HL-60 (cell line): ENCODE results near the gene JDP2.

Experiments used
- DNase-seq, 2 experiments: peaks; one replicate each; pipeline ENCODE4 v3.0.0-alpha.2; 2010 to 2020; ENCODE audit warnings: low read depth in 1 of 2, low spot score in 1 of 2
- H3K27ac ChIP-seq: fragments of 250-450 bp; sonication (Bioruptor Pico); replicated peaks from 2 replicates; pipeline ENCODE4 v1.5.1; 2020; ENCODE audit warnings: mild to moderate bottlenecking, moderate library complexity
- H3K27me3 ChIP-seq: fragments of 250-450 bp; sonication (Bioruptor Pico); 2 replicates; pipeline ENCODE4 v1.5.1; 2021; ENCODE audit warnings: mild to moderate bottlenecking, moderate library complexity; ENCODE audit not compliant: insufficient read depth, poor library complexity, severe bottlenecking
- H3K4me3 ChIP-seq: replicated peaks from 2 replicates; pipeline ENCODE4 v1.5.1; 2011; ENCODE audit warnings: mild to moderate bottlenecking, control low read depth, low read length; ENCODE audit not compliant: insufficient read depth
- GABPA ChIP-seq: IDR thresholded peaks from 2 replicates; pipeline ENCODE4 v1.6.1; 2012; ENCODE audit warnings: low read depth
- POLR2AphosphoS5 ChIP-seq: IDR thresholded peaks from 2 replicates; pipeline ENCODE4 v1.6.1; 2012; ENCODE audit warnings: low read depth
- SPI1 ChIP-seq: IDR thresholded peaks from 2 replicates; pipeline ENCODE4 v1.6.1; 2012; ENCODE audit warnings: low read depth, mild to moderate bottlenecking, borderline replicate concordance
- TF ChIP-seq, protein P1 (sequence below): IDR thresholded peaks from 2 replicates; pipeline ENCODE4 v1.6.1; 2012; ENCODE audit warnings: low read depth; ENCODE audit not compliant: insufficient replicate concordance
- TF ChIP-seq, protein P2 (sequence below): IDR thresholded peaks from one replicate; pipeline ENCODE4 v1.5.1; 2011; ENCODE audit warnings: low read length, control low read depth, inconsistent platforms; ENCODE audit not compliant: insufficient read depth

The JDP2 gene

DNA sequence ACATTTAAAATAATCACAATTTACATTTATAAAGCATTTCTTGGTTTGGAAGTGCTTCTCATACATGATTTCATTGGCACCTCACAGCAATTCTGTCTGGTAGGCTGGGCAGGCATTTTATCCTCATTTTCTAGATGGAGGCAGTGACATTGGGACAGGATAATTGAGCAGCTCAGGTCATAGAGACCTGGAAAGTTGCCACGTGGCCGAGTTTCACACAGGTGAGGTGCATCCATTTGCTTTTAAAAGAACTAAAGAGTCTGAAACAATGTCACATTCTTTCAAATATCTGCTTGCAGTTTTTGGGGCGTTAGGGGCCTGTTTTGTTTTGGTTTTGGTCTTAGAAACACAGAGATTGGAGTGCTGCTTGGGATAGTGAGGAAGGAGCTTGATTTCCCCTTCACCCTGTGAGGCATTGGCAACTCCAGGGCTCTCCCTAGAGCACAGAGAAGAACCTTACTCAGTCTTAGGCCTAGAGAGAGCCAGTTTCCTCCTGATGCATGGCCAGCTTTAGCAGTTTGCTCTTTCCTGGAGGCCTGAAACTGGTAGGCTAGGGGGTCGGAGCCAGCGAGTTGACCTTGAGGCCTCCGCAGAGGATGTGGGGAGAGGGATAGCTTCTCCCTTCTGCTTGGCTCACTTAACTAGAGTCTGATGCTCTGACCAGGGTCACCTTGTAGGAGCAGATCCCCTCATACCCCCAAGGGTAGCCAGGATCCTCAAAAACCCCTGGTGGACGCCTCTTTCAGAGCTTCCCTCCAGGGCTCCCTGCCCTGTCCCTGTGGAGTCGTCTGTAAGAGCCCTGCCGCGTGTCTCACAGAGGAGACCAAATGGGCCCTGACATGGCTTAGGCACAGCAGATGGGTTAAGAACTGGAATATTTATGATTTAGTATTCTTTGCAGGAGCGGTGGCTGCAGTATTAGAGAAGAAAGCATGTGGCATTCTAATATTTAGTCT, 34.9 kb upstream of the JDP2 start:
- H3K4me3 ChIP-seq, result no peak overlapping the region
- DNase-seq, result no peak
- no peaks in the 10 kb centered on the region for H3K27me3 ChIP-seq
- TF ChIP-seq, protein P1, sequence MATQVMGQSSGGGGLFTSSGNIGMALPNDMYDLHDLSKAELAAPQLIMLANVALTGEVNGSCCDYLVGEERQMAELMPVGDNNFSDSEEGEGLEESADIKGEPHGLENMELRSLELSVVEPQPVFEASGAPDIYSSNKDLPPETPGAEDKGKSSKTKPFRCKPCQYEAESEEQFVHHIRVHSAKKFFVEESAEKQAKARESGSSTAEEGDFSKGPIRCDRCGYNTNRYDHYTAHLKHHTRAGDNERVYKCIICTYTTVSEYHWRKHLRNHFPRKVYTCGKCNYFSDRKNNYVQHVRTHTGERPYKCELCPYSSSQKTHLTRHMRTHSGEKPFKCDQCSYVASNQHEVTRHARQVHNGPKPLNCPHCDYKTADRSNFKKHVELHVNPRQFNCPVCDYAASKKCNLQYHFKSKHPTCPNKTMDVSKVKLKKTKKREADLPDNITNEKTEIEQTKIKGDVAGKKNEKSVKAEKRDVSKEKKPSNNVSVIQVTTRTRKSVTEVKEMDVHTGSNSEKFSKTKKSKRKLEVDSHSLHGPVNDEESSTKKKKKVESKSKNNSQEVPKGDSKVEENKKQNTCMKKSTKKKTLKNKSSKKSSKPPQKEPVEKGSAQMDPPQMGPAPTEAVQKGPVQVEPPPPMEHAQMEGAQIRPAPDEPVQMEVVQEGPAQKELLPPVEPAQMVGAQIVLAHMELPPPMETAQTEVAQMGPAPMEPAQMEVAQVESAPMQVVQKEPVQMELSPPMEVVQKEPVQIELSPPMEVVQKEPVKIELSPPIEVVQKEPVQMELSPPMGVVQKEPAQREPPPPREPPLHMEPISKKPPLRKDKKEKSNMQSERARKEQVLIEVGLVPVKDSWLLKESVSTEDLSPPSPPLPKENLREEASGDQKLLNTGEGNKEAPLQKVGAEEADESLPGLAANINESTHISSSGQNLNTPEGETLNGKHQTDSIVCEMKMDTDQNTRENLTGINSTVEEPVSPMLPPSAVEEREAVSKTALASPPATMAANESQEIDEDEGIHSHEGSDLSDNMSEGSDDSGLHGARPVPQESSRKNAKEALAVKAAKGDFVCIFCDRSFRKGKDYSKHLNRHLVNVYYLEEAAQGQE, result no peak
- TF ChIP-seq POLR2AphosphoS5 (no peak), GABPA (no peak), SPI1 (no peak)
- TF ChIP-seq, protein P2, sequence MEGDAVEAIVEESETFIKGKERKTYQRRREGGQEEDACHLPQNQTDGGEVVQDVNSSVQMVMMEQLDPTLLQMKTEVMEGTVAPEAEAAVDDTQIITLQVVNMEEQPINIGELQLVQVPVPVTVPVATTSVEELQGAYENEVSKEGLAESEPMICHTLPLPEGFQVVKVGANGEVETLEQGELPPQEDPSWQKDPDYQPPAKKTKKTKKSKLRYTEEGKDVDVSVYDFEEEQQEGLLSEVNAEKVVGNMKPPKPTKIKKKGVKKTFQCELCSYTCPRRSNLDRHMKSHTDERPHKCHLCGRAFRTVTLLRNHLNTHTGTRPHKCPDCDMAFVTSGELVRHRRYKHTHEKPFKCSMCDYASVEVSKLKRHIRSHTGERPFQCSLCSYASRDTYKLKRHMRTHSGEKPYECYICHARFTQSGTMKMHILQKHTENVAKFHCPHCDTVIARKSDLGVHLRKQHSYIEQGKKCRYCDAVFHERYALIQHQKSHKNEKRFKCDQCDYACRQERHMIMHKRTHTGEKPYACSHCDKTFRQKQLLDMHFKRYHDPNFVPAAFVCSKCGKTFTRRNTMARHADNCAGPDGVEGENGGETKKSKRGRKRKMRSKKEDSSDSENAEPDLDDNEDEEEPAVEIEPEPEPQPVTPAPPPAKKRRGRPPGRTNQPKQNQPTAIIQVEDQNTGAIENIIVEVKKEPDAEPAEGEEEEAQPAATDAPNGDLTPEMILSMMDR, result no peak
- no peak overlapping the region for H3K27ac ChIP-seq

DNA sequence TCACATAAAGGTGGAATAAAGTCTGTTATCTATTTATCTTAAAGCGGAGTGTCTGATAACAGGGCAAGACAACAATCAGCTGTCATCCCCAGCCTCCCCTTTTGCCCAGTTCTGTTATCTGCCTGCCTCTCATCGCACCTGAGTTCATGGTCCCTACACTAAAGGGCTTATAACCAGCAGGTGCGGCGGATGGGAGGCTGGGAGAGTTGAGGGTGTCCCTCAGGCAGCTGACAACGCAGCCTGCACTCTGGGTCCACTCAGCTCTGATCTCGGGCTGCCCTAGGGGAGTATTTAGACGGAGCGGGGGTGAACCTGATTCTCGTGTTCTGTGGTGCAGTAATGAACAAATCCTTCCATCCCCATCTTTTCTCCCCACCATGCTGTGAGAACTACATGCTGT, 34.0 kb upstream of the JDP2 start:
- H3K27ac ChIP-seq, result no peak overlapping the region
- TF ChIP-seq, protein P1, result no peak
- TF ChIP-seq SPI1, result no peak
- no peak for TF ChIP-seq GABPA
- TF ChIP-seq POLR2AphosphoS5, result no peak
- TF ChIP-seq, protein P2, result no peak
- no peak for DNase-seq
- no peak overlapping the region for H3K4me3 ChIP-seq
- H3K27me3 ChIP-seq, result no peaks in the 10 kb centered on the region

DNA sequence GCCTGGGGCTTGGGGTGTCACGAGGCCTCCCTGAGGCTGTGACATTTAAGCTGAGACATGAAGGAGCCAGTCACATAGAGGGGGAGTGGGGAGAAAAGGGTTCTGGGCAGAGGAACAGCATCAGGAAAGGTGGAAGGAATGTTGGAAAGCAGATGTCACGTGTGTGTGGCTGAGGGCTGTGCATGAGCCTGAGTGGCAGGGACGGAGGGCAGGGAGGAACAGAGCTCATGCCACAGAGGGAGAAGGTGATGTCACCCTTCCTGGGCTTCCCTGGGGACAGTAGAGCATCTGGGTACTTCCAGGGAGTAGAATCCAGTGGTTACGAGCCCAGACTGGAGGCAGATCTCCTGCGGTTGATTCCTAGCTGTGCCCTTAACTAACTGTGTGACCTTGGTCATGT, 32.0 kb upstream of the JDP2 start:
- DNase-seq, result no peak
- TF ChIP-seq SPI1, result no peak
- TF ChIP-seq, protein P1, result no peak
- TF ChIP-seq, protein P2, result no peak
- TF ChIP-seq GABPA, result no peak
- Histone ChIP-seq H3K27me3 (no peaks in the 10 kb centered on the region), H3K27ac (no peak overlapping the region), H3K4me3 (no peak overlapping the region)
